Activated naive CD8-positive, alpha-beta T cell treated with anti-CD3 and anti-CD28 coated beads, Interleukin-2, amount 50 U/mL, for 24 hours (primary cell): ENCODE measurements around the gene ZFYVE26.
A peak's percentile ranks its signal among the peaks of the same experiment; 100 is the strongest.

Experiments used
- ATAC-seq: fragments of 150-1000 bp; cut with Tn5 transposase; one replicate; pipeline ENCODE4 v1.10.0; 2021
- DNase-seq: peaks from one replicate; pipeline ENCODE4 v3.0.0; 2021
- H3K27ac Mint-ChIP-seq: one replicate; pipeline ENCODE4 v1.8.0; 2021; ENCODE audit warnings: mild to moderate bottlenecking, mixed read lengths
- H3K27me3 Mint-ChIP-seq: one replicate; pipeline ENCODE4 v1.8.0; 2021; ENCODE audit warnings: mixed read lengths
- H3K36me3 Mint-ChIP-seq: one replicate; pipeline ENCODE4 v1.8.0; 2021; ENCODE audit warnings: low read depth, mixed read lengths
- H3K4me1 Mint-ChIP-seq: one replicate; pipeline ENCODE4 v1.8.0; 2021; ENCODE audit warnings: mixed read lengths
- H3K4me3 Mint-ChIP-seq: one replicate; pipeline ENCODE4 v1.8.0; 2021; ENCODE audit warnings: mild to moderate bottlenecking, moderate library complexity, mixed read lengths
- H3K9me3 Mint-ChIP-seq: one replicate; pipeline ENCODE4 v1.8.0; 2021; ENCODE audit warnings: mixed read lengths

The ZFYVE26 gene

DNA sequence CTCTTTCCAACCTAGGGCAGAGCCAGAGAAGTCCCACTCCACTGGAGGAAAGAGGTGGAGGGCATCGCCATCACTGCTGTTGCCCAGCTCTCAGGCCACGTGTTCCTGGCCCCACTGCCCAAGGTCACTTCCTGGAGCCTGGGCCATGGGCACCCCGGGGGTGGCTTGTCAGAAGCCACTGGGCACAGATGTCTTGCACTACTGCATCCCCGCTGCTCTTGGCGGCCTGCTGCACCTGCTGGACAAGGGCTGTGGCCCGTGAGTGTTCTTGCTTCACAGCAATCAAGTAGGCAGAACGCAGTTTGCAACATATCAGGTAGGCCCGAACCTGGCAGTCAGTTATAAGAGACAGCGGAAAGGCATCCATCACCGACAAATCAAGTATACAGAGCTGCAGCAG, 68.1 kb downstream of the ZFYVE26 start:
- peaks cover 39% of the 10 kb centered on the region for H3K36me3 Mint-ChIP-seq
- no peak overlapping the region for H3K27ac Mint-ChIP-seq
- DNase-seq = no peak
- ATAC-seq = no peak
- H3K9me3 Mint-ChIP-seq = no peaks in the 10 kb centered on the region
- no peaks in the 10 kb centered on the region for H3K27me3 Mint-ChIP-seq
- no peak overlapping the region for H3K4me3 Mint-ChIP-seq
- peaks cover 16% of the 10 kb centered on the region for H3K4me1 Mint-ChIP-seq

DNA sequence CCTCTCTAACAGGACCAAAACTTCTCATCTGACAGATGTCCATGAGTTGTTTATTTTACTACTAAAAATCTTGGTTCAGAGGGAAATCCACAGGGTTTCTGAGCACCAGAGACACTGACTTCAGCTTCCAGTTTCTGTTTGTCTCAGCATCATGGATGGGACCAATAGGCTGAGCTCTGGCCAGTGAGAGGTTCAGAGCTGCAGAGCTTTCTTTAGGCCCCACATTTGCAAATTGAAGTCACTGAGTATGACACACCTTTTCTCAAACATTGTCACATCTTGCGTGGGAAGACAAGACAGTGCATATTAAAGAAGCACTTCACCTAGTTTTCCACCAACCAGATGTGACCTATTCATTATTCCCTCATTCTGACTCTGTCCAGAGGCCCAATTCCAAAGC, 69.5 kb downstream of the ZFYVE26 start:
- no peaks in the 10 kb centered on the region for H3K9me3 Mint-ChIP-seq
- DNase-seq (peak; percentile 5), ATAC-seq (peak; percentile 83)
- no peak overlapping the region for H3K27ac Mint-ChIP-seq
- no peak overlapping the region for H3K4me3 Mint-ChIP-seq
- no peaks in the 10 kb centered on the region for H3K27me3 Mint-ChIP-seq
- peaks cover 16% of the 10 kb centered on the region for H3K4me1 Mint-ChIP-seq
- peaks cover 30% of the 10 kb centered on the region for H3K36me3 Mint-ChIP-seq

DNA sequence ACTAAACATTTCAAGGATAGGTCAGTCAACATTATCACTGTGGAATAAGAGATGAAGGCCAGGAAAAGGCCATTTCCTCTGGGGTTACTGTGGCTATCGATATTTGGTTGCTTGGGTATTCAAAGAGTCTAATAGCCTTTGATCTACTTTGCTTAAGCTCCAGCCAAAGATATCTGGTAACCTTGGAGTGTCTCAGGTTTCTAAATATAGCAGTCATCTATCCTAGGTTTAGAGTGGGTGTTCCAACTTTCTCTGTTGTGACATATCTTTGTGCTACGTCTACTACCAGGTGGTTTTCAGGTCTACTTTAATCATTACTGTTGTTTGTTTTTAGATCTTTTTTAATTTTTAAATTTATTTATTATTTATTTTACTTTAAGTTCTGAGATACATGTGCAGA, 72.3 kb downstream of the ZFYVE26 start:
- DNase-seq (no peak), ATAC-seq (no peak)
- Mint-ChIP-seq H3K4me1 (peaks cover 16% of the 10 kb centered on the region), H3K4me3 (no peak overlapping the region), H3K9me3 (no peaks in the 10 kb centered on the region), H3K27me3 (no peaks in the 10 kb centered on the region), H3K36me3 (peaks cover 23% of the 10 kb centered on the region), H3K27ac (no peak overlapping the region)

DNA sequence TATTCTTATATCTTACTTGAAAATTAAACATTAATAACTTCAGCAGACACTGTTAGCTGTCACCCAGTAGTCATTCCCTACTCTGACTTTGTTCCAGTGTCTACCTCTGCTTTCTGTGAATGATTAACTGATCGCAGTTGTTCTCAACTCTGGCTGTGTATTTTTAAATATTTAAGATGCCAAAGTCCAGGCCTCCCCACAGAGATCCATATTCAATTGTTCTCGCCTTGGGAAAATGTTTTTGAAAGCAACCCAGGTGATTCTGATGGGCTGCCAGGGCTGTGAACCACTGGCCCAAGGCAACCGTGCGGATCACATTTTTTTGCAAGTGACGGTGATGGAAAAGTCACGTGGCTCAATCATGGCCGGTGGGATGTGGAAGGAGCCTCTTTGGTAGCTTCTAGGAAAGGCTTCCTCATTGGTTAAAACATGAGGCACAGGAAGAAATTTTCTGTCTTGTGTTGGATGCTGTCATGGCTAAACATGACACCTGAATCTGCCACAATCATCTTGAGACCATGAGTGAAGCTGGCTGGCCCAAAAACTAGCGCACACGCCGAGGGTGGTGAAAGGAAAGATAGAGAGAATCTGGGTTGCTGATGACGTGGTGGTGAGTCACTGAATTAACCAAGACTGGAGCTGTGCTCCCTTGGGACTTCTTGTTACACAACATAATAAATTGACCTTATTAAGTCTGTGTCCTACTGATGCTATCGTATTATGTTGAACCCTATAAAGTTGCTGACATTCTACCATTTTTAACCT, 77.5 kb downstream of the ZFYVE26 start:
- Mint-ChIP-seq H3K36me3 (no peaks in the 10 kb centered on the region), H3K4me1 (no peaks in the 10 kb centered on the region), H3K27me3 (no peaks in the 10 kb centered on the region), H3K4me3 (no peak overlapping the region), H3K27ac (no peak overlapping the region), H3K9me3 (no peaks in the 10 kb centered on the region)
- no peak for DNase-seq
- ATAC-seq = peak; percentile 43

DNA sequence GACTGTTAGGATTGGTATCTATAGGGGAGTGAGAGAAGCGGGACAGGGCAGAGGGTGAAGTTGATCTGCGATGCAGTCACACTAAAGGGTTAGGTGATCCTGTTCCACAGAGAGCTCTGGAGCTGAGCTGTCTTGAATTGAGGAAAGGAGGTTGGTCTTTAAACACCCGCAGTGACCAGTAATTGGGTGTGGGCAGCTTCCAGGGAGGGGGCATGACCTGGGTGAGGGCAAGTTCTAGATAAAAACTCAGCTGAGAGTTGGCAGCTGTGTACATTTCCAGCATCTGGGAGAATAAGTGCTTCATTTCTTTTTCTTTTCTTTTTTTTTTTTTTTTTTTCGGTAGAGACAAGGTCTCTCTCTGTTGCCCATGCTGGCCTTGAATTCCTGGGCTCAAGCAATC, 79.6 kb downstream of the ZFYVE26 start:
- Mint-ChIP-seq H3K27ac (no peak overlapping the region), H3K9me3 (no peaks in the 10 kb centered on the region), H3K4me3 (no peak overlapping the region), H3K36me3 (no peaks in the 10 kb centered on the region), H3K27me3 (no peaks in the 10 kb centered on the region), H3K4me1 (no peaks in the 10 kb centered on the region)
- DNase-seq (no peak), ATAC-seq (no peak)

- Mint-ChIP-seq H3K9me3 (no peaks in the 10 kb centered on the region), H3K4me1 (no peaks in the 10 kb centered on the region), H3K4me3 (no peak overlapping the region), H3K27me3 (no peaks in the 10 kb centered on the region), H3K27ac (no peak overlapping the region), H3K36me3 (no peaks in the 10 kb centered on the region)
- no peak for DNase-seq
- ATAC-seq = no peak
Measured at GRCh38 chr14:67735336-67736147, 80.8 kb downstream of the ZFYVE26 start.

- no peaks in the 10 kb centered on the region for H3K27me3 Mint-ChIP-seq
- no peak for DNase-seq
- H3K36me3 Mint-ChIP-seq = no peaks in the 10 kb centered on the region
- H3K27ac Mint-ChIP-seq = no peak overlapping the region
- H3K4me3 Mint-ChIP-seq = no peak overlapping the region
- no peaks in the 10 kb centered on the region for H3K4me1 Mint-ChIP-seq
- ATAC-seq = no peak
- no peaks in the 10 kb centered on the region for H3K9me3 Mint-ChIP-seq
Measured at GRCh38 chr14:67734675-67735074, 81.7 kb downstream of the ZFYVE26 start.

GRCh38 chr14:67733616-67734015, 82.8 kb downstream of the ZFYVE26 start:
- no peak for ATAC-seq
- no peaks in the 10 kb centered on the region for H3K36me3 Mint-ChIP-seq

GRCh38 chr14:67729072-67729885, 87.1 kb downstream of the ZFYVE26 start:
- Mint-ChIP-seq H3K4me1 (no peaks in the 10 kb centered on the region), H3K27ac (no peak overlapping the region), H3K36me3 (no peaks in the 10 kb centered on the region), H3K9me3 (no peaks in the 10 kb centered on the region), H3K4me3 (no peak overlapping the region), H3K27me3 (peaks cover 6% of the 10 kb centered on the region)
- ATAC-seq (no peak), DNase-seq (no peak)

More at GRCh38 chr14:67733616-67734015, 82.8 kb downstream of the ZFYVE26 start:
- H3K4me1 Mint-ChIP-seq = no peaks in the 10 kb centered on the region
- no peak for DNase-seq
- H3K27ac Mint-ChIP-seq = no peak overlapping the region
- H3K4me3 Mint-ChIP-seq = no peak overlapping the region
- H3K27me3 Mint-ChIP-seq = no peaks in the 10 kb centered on the region
- H3K9me3 Mint-ChIP-seq = no peaks in the 10 kb centered on the region

- Mint-ChIP-seq H3K27me3 (peaks cover 15% of the 10 kb centered on the region), H3K27ac (no peak overlapping the region), H3K9me3 (no peaks in the 10 kb centered on the region), H3K4me1 (no peaks in the 10 kb centered on the region), H3K36me3 (no peaks in the 10 kb centered on the region), H3K4me3 (no peak overlapping the region)
- DNase-seq (no peak), ATAC-seq (no peak)
Measured at GRCh38 chr14:67728258-67728657, 88.1 kb downstream of the ZFYVE26 start.

- ATAC-seq (no peak), DNase-seq (no peak)
- no peaks in the 10 kb centered on the region for H3K9me3 Mint-ChIP-seq
- no peak overlapping the region for H3K4me3 Mint-ChIP-seq
- no peak overlapping the region for H3K27ac Mint-ChIP-seq
- peaks cover 23% of the 10 kb centered on the region for H3K27me3 Mint-ChIP-seq
- H3K4me1 Mint-ChIP-seq = peaks cover 2% of the 10 kb centered on the region
- no peaks in the 10 kb centered on the region for H3K36me3 Mint-ChIP-seq
Measured at GRCh38 chr14:67727361-67727760, 89.0 kb downstream of the ZFYVE26 start.

- peaks cover 32% of the 10 kb centered on the region for H3K27me3 Mint-ChIP-seq
Measured at GRCh38 chr14:67725171-67725570, 91.2 kb downstream of the ZFYVE26 start.

DNA sequence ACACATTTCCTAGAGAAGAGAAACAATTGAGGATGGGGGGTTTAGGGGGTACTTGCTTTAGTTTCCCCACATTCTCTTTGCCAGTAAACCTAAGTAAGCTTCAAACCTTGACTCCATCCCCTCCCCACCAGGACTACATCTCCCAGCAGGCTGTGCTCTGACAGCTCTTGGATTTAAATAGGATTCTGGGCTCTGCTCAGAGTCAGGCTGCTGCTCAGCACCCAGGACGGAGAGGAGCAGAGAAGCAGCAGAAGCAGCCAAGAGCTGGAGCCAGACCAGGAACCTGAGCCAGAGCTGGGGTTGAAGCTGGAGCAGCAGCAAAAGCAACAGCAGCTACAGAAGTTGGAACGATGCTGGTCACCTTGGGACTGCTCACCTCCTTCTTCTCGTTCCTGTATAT, 94.1 kb downstream of the ZFYVE26 start:
- Mint-ChIP-seq H3K9me3 (no peaks in the 10 kb centered on the region), H3K27ac (no peak overlapping the region), H3K4me3 (no peak overlapping the region), H3K27me3 (peaks cover 33% of the 10 kb centered on the region), H3K36me3 (no peaks in the 10 kb centered on the region), H3K4me1 (peaks cover 4% of the 10 kb centered on the region)
- ATAC-seq (no peak), DNase-seq (no peak)

More at GRCh38 chr14:67725171-67725570, 91.2 kb downstream of the ZFYVE26 start:
- H3K9me3 Mint-ChIP-seq = no peaks in the 10 kb centered on the region
- H3K27ac Mint-ChIP-seq = no peak overlapping the region
- peaks cover 3% of the 10 kb centered on the region for H3K4me1 Mint-ChIP-seq
- H3K4me3 Mint-ChIP-seq = no peak overlapping the region
- no peaks in the 10 kb centered on the region for H3K36me3 Mint-ChIP-seq
- DNase-seq (no peak), ATAC-seq (no peak)

DNA sequence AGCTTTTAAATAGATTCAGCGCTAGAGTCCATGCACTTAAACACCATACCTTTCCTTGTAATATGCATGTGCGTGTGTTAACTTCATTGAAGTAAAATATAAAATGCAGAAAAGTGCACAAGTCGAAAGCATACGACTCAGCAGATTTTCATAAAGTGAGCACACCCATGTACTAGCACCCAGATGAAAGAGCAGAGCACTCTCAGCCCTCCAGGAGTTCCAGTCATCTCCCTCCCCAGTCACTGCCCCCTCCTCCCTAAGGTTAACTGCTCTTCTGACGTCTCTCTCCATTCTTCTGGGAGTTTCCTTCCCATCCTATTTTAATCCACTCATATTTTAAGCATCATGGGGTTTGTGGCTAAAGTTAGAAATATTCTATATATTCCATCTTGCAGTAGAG, 94.5 kb downstream of the ZFYVE26 start:
- Mint-ChIP-seq H3K4me3 (no peak overlapping the region), H3K9me3 (no peaks in the 10 kb centered on the region), H3K36me3 (no peaks in the 10 kb centered on the region), H3K4me1 (peaks cover 4% of the 10 kb centered on the region), H3K27ac (no peak overlapping the region), H3K27me3 (peaks cover 33% of the 10 kb centered on the region)
- ATAC-seq = no peak
- no peak for DNase-seq
